RWPE2 (cell line): ENCODE data around the gene EFCAB13.

Experiments
- ATAC-seq: fragments of 200-7000 bp; cut with Tn5 transposase; 3 replicates; pipeline ENCODE4 v1.9.1; 2021; ENCODE audit warnings: low read depth
- DNase-seq: peaks from one replicate; pipeline ENCODE4 v3.0.0-alpha.2; 2020; ENCODE audit warnings: low spot score
- H3K27ac ChIP-seq: fragments of 450-650 bp; 2 replicates; pipeline ENCODE4 v1.5.1; 2017; ENCODE audit warnings: mild to moderate bottlenecking; ENCODE audit not compliant: poor library complexity, severe bottlenecking
- H3K27me3 ChIP-seq: fragments of 250-450 bp; sonication (Bioruptor Pico); 2 replicates; pipeline ENCODE4 v1.5.1; 2021; ENCODE audit warnings: mild to moderate bottlenecking, moderate library complexity; ENCODE audit not compliant: insufficient read depth, poor library complexity, severe bottlenecking
- H3K36me3 ChIP-seq: fragments of 250-450 bp; sonication (Bioruptor Pico); 2 replicates; pipeline ENCODE4 v1.5.1; 2020; ENCODE audit warnings: low read depth, mild to moderate bottlenecking, moderate library complexity
- H3K4me1 ChIP-seq: fragments of 250-450 bp; sonication (Bioruptor Pico); 2 replicates; pipeline ENCODE4 v1.5.1; 2021; ENCODE audit warnings: mild to moderate bottlenecking, moderate library complexity; ENCODE audit not compliant: insufficient read depth, poor library complexity, severe bottlenecking
- H3K4me3 ChIP-seq: fragments of 250-450 bp; sonication (Bioruptor Pico); 2 replicates; pipeline ENCODE4 v1.5.1; 2021; ENCODE audit warnings: mild to moderate bottlenecking, moderate library complexity; ENCODE audit not compliant: severe bottlenecking
- H3K9me3 ChIP-seq: fragments of 250-450 bp; sonication (Bioruptor Pico); 2 replicates; pipeline ENCODE4 v1.5.1; 2021; ENCODE audit warnings: mild to moderate bottlenecking, moderate library complexity; ENCODE audit not compliant: severe bottlenecking
- TF ChIP-seq, protein P1 (sequence below): fragments of 450-650 bp; IDR thresholded peaks from one replicate; pipeline ENCODE4 v1.5.1; 2017; ENCODE audit warnings: mild to moderate bottlenecking, moderate library complexity; ENCODE audit not compliant: poor library complexity, severe bottlenecking

EFCAB13 gene

DNA sequence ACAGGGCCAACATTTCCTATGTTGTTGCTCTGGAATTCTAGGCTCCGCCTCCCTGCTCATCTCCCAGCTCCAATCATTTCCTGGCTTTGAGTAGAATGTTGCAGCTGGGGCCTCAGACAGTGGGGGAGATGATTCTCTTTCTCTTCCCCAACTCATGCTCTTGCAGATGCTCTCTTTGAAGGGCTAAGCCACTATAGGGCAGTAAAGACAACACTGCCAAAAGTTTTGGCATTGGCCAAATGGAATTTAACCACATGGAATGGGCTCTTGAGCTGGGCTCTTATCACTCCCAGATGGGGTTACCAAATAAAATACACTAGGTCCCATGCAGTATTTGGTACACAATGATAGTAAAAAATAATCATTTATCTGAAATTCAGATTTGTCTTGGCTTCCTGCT, 19.6 kb upstream of the EFCAB13 start:
- H3K4me1 ChIP-seq: peaks cover 24% of the 10 kb centered on the region

DNA sequence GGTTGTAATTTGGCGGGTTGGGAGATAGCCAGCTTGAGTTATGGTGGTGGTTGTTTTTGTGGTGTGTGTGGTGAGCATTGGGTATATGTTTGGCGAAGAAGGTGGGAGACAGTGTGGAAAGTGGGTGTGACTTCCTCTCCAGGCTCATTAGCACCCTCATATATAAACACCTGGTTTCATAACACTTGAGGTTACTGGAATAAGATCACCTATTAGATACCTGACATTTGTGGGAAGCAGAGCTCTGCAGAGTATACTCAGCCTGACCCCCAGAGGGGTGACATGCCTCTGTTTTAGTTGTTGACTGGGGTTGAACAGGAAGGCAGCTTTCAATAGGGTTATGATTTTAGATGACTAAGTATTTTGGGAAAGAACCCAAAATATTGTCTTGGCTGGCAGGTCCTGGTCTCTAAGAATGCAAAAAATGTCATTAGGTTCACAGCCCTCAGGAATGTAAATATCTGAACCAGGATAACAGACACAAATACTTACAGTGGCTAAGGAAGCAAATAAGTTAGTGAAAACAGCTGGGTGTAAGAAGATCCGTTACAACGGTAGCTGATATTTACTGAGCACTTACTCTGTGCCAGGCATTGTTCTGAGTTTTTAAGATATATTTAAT, 18.3 kb upstream of the EFCAB13 start:
- peak overlapping the region; percentile 85 for H3K27ac ChIP-seq
- peaks cover 24% of the 10 kb centered on the region for H3K4me1 ChIP-seq
- ATAC-seq: peak; percentile 90
- no peaks in the 10 kb centered on the region for H3K36me3 ChIP-seq
- DNase-seq: no peak
- no peaks in the 10 kb centered on the region for H3K27me3 ChIP-seq
- TF ChIP-seq, protein P1, sequence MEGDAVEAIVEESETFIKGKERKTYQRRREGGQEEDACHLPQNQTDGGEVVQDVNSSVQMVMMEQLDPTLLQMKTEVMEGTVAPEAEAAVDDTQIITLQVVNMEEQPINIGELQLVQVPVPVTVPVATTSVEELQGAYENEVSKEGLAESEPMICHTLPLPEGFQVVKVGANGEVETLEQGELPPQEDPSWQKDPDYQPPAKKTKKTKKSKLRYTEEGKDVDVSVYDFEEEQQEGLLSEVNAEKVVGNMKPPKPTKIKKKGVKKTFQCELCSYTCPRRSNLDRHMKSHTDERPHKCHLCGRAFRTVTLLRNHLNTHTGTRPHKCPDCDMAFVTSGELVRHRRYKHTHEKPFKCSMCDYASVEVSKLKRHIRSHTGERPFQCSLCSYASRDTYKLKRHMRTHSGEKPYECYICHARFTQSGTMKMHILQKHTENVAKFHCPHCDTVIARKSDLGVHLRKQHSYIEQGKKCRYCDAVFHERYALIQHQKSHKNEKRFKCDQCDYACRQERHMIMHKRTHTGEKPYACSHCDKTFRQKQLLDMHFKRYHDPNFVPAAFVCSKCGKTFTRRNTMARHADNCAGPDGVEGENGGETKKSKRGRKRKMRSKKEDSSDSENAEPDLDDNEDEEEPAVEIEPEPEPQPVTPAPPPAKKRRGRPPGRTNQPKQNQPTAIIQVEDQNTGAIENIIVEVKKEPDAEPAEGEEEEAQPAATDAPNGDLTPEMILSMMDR: peak; percentile 36
- H3K4me3 ChIP-seq: no peak overlapping the region
- H3K9me3 ChIP-seq: no peaks in the 10 kb centered on the region

More for the DNA sequence above, 19.6 kb upstream of the EFCAB13 start:
- TF ChIP-seq, protein P1: no peak
- Histone ChIP-seq H3K9me3 (no peaks in the 10 kb centered on the region), H3K4me3 (no peak overlapping the region), H3K27me3 (no peaks in the 10 kb centered on the region), H3K27ac (no peak overlapping the region), H3K36me3 (no peaks in the 10 kb centered on the region)
- no peak for ATAC-seq
- no peak for DNase-seq

GRCh38 chr17:47310186-47310733, 13.5 kb upstream of the EFCAB13 start:
- peaks cover 41% of the 10 kb centered on the region for H3K4me1 ChIP-seq
- TF ChIP-seq, protein P1: no peak
- H3K27ac ChIP-seq: no peak overlapping the region
- ATAC-seq (no peak), DNase-seq (no peak)
- H3K9me3 ChIP-seq: no peaks in the 10 kb centered on the region
- no peaks in the 10 kb centered on the region for H3K36me3 ChIP-seq
- no peak overlapping the region for H3K4me3 ChIP-seq
- H3K27me3 ChIP-seq: no peaks in the 10 kb centered on the region

DNA sequence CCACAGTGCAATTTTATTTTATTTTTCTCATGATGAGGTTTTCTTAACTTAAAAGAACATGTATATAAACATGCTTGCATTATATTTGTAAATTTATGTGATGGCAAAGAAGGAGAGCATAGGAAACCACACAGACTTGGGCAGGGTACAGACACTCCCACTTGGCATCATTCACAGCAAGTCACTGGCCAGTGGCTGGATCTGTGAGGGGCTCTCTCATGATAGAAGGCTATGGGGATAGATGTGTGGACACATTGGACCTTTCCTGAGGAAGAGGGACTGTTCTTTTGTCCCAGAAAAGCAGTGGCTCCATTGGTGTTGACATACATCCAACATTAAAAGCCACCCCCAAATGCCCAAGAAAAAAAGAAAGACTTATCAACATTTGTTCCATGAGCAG, 12.3 kb upstream of the EFCAB13 start:
- H3K4me1 ChIP-seq: peaks cover 42% of the 10 kb centered on the region
- no peak for ATAC-seq
- DNase-seq: no peak
- TF ChIP-seq, protein P1: no peak
- H3K27me3 ChIP-seq: no peaks in the 10 kb centered on the region
- no peak overlapping the region for H3K4me3 ChIP-seq
- H3K9me3 ChIP-seq: no peaks in the 10 kb centered on the region
- H3K27ac ChIP-seq: no peak overlapping the region
- H3K36me3 ChIP-seq: no peaks in the 10 kb centered on the region

GRCh38 chr17:47315451-47316266, 8.1 kb upstream of the EFCAB13 start:
- peak; percentile 80 for ATAC-seq
- Histone ChIP-seq H3K27ac (peak overlapping the region; percentile 69), H3K27me3 (no peaks in the 10 kb centered on the region), H3K4me3 (no peak overlapping the region), H3K36me3 (no peaks in the 10 kb centered on the region), H3K4me1 (peaks cover 34% of the 10 kb centered on the region), H3K9me3 (no peaks in the 10 kb centered on the region)
- no peak for DNase-seq
- TF ChIP-seq, protein P1: peak; percentile 96
